ENCODE results near the gene VTCN1. TPM values are rescaled to one million over a fixed set of nuclear protein-coding genes. Genes with fewer than 3 reads are reported as not detected.

The VTCN1 gene
- total RNA-seq, 1 donor from 2014 or later = not detected

DNA sequence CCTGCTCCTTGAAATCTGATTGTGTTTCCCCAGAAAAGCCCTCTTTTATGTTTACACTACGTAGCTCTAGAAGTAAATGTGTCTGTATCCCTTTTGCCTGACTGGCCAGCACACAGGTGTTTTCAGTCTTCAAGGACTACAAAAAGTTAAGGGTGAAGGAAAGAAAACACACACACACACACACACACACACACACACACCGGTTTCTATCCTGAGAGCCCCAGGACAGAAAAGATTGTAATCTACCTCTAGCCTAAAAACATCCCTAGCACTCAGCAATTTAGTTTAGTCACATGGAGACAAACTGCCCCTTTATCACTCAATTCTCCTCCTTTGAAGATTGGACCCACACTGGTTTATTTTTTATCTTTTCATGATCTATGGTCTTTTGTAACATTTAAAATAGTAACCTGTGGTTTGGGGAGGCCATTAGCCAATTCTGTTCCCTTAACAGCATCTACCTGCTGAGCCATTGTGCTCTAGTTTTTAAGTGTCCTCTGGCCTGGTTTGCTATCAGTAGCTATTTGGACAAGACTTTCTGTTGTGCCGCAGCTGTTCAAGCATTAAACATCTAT, 73.4 kb downstream of the VTCN1 start:
- no peaks in the 10 kb centered on the region for H3K9me3 ChIP-seq (ENCODE audit: control insufficient read depth in 3 of 3, low read length in 3 of 3)
- H3K27ac ChIP-seq (ENCODE audit: low read depth, low read length) = no peak overlapping the region
- H3K4me3 ChIP-seq (ENCODE audit: low read length in 3 of 3) = no peak overlapping the region
- no peaks in the 10 kb centered on the region for H3K4me1 ChIP-seq (ENCODE audit: control insufficient read depth in 3 of 3, insufficient read depth in 3 of 3, low read length in 3 of 3)
- H3K27me3 ChIP-seq (ENCODE audit: control insufficient read depth in 3 of 3, insufficient read depth in 3 of 3, low read length in 3 of 3) = peaks cover 0 to 2% (median 0%) of the 10 kb centered on the region in 3 donors
- no peaks in the 10 kb centered on the region for H3K36me3 ChIP-seq (ENCODE audit: control insufficient read depth in 3 of 3, insufficient read depth in 3 of 3, low read length in 3 of 3)
- no peak overlapping the region for H3K9ac ChIP-seq (ENCODE audit: low read depth in 1 of 3, low read length in 3 of 3)

- H3K36me3 ChIP-seq (ENCODE audit: control insufficient read depth in 3 of 3, insufficient read depth in 3 of 3, low read length in 3 of 3) = no peaks in the 10 kb centered on the region
Observed at GRCh38 chr1:117136749-117137148, 74.0 kb downstream of the VTCN1 start.

GRCh38 chr1:117135329-117135728, 75.4 kb downstream of the VTCN1 start:
- no peak overlapping the region for H3K27ac ChIP-seq (ENCODE audit: low read depth, low read length)
- no peaks in the 10 kb centered on the region for H3K9me3 ChIP-seq (ENCODE audit: control insufficient read depth in 3 of 3, low read length in 3 of 3)
- peaks cover 0 to 2% (median 0%) of the 10 kb centered on the region in 3 donors for H3K27me3 ChIP-seq (ENCODE audit: control insufficient read depth in 3 of 3, insufficient read depth in 3 of 3, low read length in 3 of 3)
- H3K4me1 ChIP-seq (ENCODE audit: control insufficient read depth in 3 of 3, insufficient read depth in 3 of 3, low read length in 3 of 3) = no peaks in the 10 kb centered on the region
- H3K9ac ChIP-seq (ENCODE audit: low read depth in 1 of 3, low read length in 3 of 3) = no peak overlapping the region
- H3K4me3 ChIP-seq (ENCODE audit: low read length in 3 of 3) = no peak overlapping the region
- H3K36me3 ChIP-seq (ENCODE audit: control insufficient read depth in 3 of 3, insufficient read depth in 3 of 3, low read length in 3 of 3) = no peaks in the 10 kb centered on the region

More at GRCh38 chr1:117136749-117137148, 74.0 kb downstream of the VTCN1 start:
- Histone ChIP-seq H3K4me1 (ENCODE audit: control insufficient read depth in 3 of 3, insufficient read depth in 3 of 3, low read length in 3 of 3) (no peaks in the 10 kb centered on the region), H3K27me3 (ENCODE audit: control insufficient read depth in 3 of 3, insufficient read depth in 3 of 3, low read length in 3 of 3) (peaks cover 0 to 2% (median 0%) of the 10 kb centered on the region in 3 donors), H3K4me3 (ENCODE audit: low read length in 3 of 3) (no peak overlapping the region), H3K9ac (ENCODE audit: low read depth in 1 of 3, low read length in 3 of 3) (no peak overlapping the region), H3K27ac (ENCODE audit: low read depth, low read length) (no peak overlapping the region), H3K9me3 (ENCODE audit: control insufficient read depth in 3 of 3, low read length in 3 of 3) (no peaks in the 10 kb centered on the region)

DNA sequence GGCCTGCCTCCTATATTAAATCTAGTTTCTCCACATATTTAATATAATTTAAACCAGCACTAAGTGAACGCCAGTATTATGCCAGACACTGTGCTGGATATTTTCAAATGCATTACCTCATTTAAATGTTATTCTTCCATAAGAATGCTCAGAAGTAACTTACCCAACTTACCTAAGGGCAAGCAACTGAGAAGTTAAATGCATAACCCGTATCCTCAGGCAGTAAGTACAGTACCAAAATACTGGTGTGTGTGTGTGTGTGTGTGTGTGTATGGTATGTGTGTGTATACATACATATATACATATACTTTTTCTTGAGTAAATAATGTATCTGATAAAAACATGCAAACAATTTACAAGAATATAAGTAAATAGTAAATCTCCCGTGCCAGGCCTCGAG, 80.2 kb downstream of the VTCN1 start:
- Histone ChIP-seq H3K9ac (ENCODE audit: low read depth in 1 of 3, low read length in 3 of 3) (no peak overlapping the region), H3K27me3 (ENCODE audit: control insufficient read depth in 3 of 3, insufficient read depth in 3 of 3, low read length in 3 of 3) (peaks cover 0 to 2% (median 0%) of the 10 kb centered on the region in 3 donors), H3K27ac (ENCODE audit: low read depth, low read length) (no peak overlapping the region), H3K9me3 (ENCODE audit: control insufficient read depth in 3 of 3, low read length in 3 of 3) (no peaks in the 10 kb centered on the region), H3K4me3 (ENCODE audit: low read length in 3 of 3) (no peak overlapping the region), H3K4me1 (ENCODE audit: control insufficient read depth in 3 of 3, insufficient read depth in 3 of 3, low read length in 3 of 3) (peaks cover 0 to 6% (median 0%) of the 10 kb centered on the region in 3 donors), H3K36me3 (ENCODE audit: control insufficient read depth in 3 of 3, insufficient read depth in 3 of 3, low read length in 3 of 3) (no peaks in the 10 kb centered on the region)

- no peak overlapping the region for H3K4me3 ChIP-seq (ENCODE audit: low read length in 3 of 3)
- peaks cover 2 to 14% (median 9%) of the 10 kb centered on the region in 3 donors for H3K4me1 ChIP-seq (ENCODE audit: control insufficient read depth in 3 of 3, insufficient read depth in 3 of 3, low read length in 3 of 3)
- H3K9ac ChIP-seq (ENCODE audit: low read depth in 1 of 3, low read length in 3 of 3) = peak overlapping the region in 1 of 3 donors; percentile 47
- no peak overlapping the region for H3K27ac ChIP-seq (ENCODE audit: low read depth, low read length)
- H3K36me3 ChIP-seq (ENCODE audit: control insufficient read depth in 3 of 3, insufficient read depth in 3 of 3, low read length in 3 of 3) = no peaks in the 10 kb centered on the region
- no peaks in the 10 kb centered on the region for H3K9me3 ChIP-seq (ENCODE audit: control insufficient read depth in 3 of 3, low read length in 3 of 3)
- no peaks in the 10 kb centered on the region for H3K27me3 ChIP-seq (ENCODE audit: control insufficient read depth in 3 of 3, insufficient read depth in 3 of 3, low read length in 3 of 3)
Observed at GRCh38 chr1:117128323-117129079, 82.2 kb downstream of the VTCN1 start.

GRCh38 chr1:117127795-117128194, 82.9 kb downstream of the VTCN1 start:
- Histone ChIP-seq H3K27me3 (ENCODE audit: control insufficient read depth in 3 of 3, insufficient read depth in 3 of 3, low read length in 3 of 3) (no peaks in the 10 kb centered on the region), H3K36me3 (ENCODE audit: control insufficient read depth in 3 of 3, insufficient read depth in 3 of 3, low read length in 3 of 3) (no peaks in the 10 kb centered on the region), H3K9ac (ENCODE audit: low read depth in 1 of 3, low read length in 3 of 3) (no peak overlapping the region), H3K4me3 (ENCODE audit: low read length in 3 of 3) (no peak overlapping the region), H3K4me1 (ENCODE audit: control insufficient read depth in 3 of 3, insufficient read depth in 3 of 3, low read length in 3 of 3) (peaks cover 2 to 18% (median 13%) of the 10 kb centered on the region in 3 donors), H3K27ac (ENCODE audit: low read depth, low read length) (no peak overlapping the region), H3K9me3 (ENCODE audit: control insufficient read depth in 3 of 3, low read length in 3 of 3) (no peaks in the 10 kb centered on the region)

- Histone ChIP-seq H3K9ac (ENCODE audit: low read depth in 1 of 3, low read length in 3 of 3) (no peak overlapping the region), H3K27me3 (ENCODE audit: control insufficient read depth in 3 of 3, insufficient read depth in 3 of 3, low read length in 3 of 3) (no peaks in the 10 kb centered on the region), H3K36me3 (ENCODE audit: control insufficient read depth in 3 of 3, insufficient read depth in 3 of 3, low read length in 3 of 3) (no peaks in the 10 kb centered on the region), H3K4me3 (ENCODE audit: low read length in 3 of 3) (no peak overlapping the region), H3K4me1 (ENCODE audit: control insufficient read depth in 3 of 3, insufficient read depth in 3 of 3, low read length in 3 of 3) (peaks cover 20 to 44% (median 35%) of the 10 kb centered on the region in 3 donors), H3K9me3 (ENCODE audit: control insufficient read depth in 3 of 3, low read length in 3 of 3) (no peaks in the 10 kb centered on the region), H3K27ac (ENCODE audit: low read depth, low read length) (peak overlapping the region; percentile 10)
Observed at GRCh38 chr1:117124661-117125060, 86.1 kb downstream of the VTCN1 start.

DNA sequence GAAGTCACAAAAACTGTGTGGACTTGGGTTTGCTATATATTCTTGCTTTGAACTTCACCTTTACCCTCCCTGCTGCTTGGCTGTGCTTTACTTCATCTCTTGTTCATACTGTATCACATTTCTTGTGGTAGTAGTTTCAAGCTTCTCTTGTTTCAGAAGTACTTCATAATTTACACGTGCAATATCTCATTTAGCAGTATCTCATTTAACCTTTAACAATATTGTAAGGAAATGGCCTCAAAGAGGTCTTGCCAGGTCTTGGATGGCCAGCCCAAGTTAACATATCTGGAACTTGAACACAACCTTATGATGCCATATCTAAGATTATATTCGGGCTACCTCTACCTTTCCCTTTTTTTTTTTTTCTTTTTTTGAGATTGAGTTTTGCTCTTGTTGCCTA, 87.5 kb downstream of the VTCN1 start:
- no peak overlapping the region for H3K9ac ChIP-seq (ENCODE audit: low read depth in 1 of 3, low read length in 3 of 3)
- H3K27ac ChIP-seq (ENCODE audit: low read depth, low read length) = no peak overlapping the region
- H3K4me1 ChIP-seq (ENCODE audit: control insufficient read depth in 3 of 3, insufficient read depth in 3 of 3, low read length in 3 of 3) = peaks cover 26 to 52% (median 48%) of the 10 kb centered on the region in 3 donors

DNA sequence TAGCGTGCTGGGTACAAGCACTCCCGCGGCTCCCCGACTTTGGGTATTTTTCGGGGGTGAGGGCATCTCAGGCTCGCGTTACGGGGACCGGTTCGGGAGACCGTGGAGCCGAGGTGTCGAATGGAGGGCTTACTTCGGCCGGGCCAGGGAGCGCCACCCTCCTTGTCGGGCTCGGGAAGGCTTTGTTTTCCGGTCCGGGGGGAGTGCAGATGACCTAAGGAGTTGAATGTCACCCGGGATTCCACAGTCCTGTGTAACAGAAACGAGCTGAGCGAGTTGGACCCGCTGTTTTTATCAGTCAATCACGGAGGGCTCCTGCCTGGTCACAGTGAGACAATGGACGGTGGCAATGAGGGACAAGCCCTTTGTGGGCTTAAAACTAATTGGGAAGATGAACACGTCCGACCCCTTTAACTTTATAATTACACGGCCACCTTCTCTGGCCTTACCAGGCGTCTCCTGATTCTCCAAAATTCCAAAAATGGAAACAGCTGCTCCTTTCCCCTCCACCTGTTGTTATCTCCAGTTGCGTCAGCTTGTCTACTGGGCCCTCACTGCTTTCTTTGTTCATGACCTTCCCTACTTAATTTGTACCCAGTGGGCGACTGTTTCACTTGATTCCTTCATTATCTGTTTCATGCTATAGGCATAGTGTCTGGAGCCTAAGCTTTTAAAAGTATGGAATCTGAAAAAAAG, 88.2 kb downstream of the VTCN1 start:
- peak overlapping the region; percentile 94 for H3K27ac ChIP-seq (ENCODE audit: low read depth, low read length)
- peaks cover 0 to 4% (median 0%) of the 10 kb centered on the region in 3 donors for H3K36me3 ChIP-seq (ENCODE audit: control insufficient read depth in 3 of 3, insufficient read depth in 3 of 3, low read length in 3 of 3)
- H3K27me3 ChIP-seq (ENCODE audit: control insufficient read depth in 3 of 3, insufficient read depth in 3 of 3, low read length in 3 of 3) = no peaks in the 10 kb centered on the region
- peaks cover 34 to 56% (median 53%) of the 10 kb centered on the region in 3 donors for H3K4me1 ChIP-seq (ENCODE audit: control insufficient read depth in 3 of 3, insufficient read depth in 3 of 3, low read length in 3 of 3)
- H3K9ac ChIP-seq (ENCODE audit: low read depth in 1 of 3, low read length in 3 of 3) = peak overlapping the region; percentile 85 to 95 (median 95)
- no peaks in the 10 kb centered on the region for H3K9me3 ChIP-seq (ENCODE audit: control insufficient read depth in 3 of 3, low read length in 3 of 3)
- peak overlapping the region; percentile 89 to 96 (median 90) for H3K4me3 ChIP-seq (ENCODE audit: low read length in 3 of 3)

More for the DNA sequence above, 87.5 kb downstream of the VTCN1 start:
- Histone ChIP-seq H3K4me3 (ENCODE audit: low read length in 3 of 3) (no peak overlapping the region), H3K9me3 (ENCODE audit: control insufficient read depth in 3 of 3, low read length in 3 of 3) (no peaks in the 10 kb centered on the region), H3K27me3 (ENCODE audit: control insufficient read depth in 3 of 3, insufficient read depth in 3 of 3, low read length in 3 of 3) (no peaks in the 10 kb centered on the region), H3K36me3 (ENCODE audit: control insufficient read depth in 3 of 3, insufficient read depth in 3 of 3, low read length in 3 of 3) (no peaks in the 10 kb centered on the region)

Measured in skeletal muscle tissue (tissue), 4 donors.